Embryonic facial prominence (tissue), 1 donor: ENCODE results near the gene B3GALT2.

Source experiments
- DNase-seq: peaks from one replicate; pipeline ENCODE4 v3.0.0-alpha.2; 2016; ENCODE audit errors: extremely low spot score

The B3GALT2 gene

DNA sequence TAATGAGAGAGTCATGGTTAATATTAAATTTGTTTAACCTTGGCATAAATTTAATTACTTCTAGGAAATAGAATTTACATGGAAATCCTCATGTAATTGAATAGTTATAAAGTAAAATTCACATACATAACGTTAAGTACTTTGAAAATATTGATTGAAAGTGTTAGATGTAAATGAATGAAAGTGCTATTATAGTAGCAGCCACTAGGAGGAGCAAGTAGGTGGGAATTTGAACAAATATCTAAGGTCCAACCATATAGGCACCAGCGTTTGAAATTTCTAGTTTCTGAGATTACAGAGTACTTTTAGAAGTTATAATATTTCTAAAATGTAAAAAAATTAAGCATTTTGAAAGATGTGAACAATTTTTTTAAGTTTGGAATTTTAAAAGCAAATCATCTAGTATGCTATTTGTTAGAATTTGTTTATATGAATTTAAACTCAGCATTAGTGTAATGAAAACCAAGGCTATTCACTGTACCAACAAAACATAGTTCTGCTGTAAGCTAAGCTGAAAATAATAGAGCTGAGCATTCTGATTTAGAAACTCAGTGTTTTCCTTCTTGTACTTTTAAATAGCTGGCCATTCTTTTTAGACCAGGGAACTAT is 3.3 kb downstream of the B3GALT2 start:
- DNase-seq, result peak; percentile 77

DNA sequence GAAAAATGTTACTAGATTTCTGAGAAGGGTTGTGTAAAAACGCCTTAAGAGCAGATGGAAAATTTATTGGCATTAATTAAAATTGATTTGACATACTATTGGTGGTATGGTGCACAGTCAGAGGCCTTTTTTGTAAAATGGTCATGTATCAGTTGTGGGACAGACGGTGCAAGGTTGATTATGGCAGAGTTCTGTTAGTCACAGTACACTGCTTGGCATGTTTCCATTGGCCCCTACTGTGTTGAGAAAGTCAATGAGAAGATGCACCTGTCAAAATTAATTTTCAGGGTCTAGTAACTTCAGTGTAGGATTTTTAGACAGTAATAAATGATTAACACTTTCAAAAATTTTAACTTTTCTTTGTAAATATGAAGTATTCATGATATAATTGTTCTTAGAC is 4.4 kb downstream of the B3GALT2 start:
- DNase-seq, result no peak

- no peak for DNase-seq
These were observed 4.9 kb downstream of the B3GALT2 start for GRCh38 chr1:193181536-193181935.

DNA sequence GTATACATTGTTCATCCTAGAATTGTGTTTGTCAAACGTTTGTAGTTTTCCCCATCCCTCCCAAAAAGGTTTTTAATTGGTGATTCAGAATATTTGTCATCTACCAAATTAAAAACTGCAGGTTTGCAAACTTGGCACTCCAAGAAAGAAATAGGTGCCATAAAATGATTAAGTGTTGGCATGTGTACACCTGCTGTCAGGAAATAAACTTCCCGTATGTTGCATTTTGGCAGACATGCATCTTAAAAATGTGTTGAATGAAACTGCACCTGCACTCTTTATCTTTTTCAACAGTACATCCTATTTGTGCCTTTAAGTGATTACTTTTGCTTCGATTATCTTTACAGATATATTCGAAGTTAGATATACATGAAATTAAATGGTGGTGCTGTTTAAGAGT is 7.3 kb downstream of the B3GALT2 start:
- no peak for DNase-seq

GRCh38 chr1:193176788-193177187 is 9.6 kb downstream of the B3GALT2 start:
- no peak for DNase-seq

DNA sequence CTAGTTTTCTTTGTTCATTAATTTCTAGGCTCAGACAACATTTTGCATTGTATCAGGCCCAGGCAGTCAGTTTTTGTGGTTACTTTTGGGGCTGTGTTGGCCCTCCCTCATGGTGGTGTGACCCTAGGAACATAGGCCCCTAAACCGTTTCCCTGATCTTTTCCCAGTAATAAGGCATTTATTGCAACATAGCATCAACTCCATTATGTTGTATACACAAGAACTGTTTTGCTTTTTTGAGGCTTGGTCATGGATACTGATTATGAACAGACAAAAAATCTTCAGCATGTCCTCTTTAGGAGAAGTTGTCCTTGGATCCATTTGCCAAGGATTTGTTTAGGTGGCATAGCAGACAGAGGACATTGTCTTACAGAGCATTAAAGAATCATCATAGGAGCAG is 10.3 kb downstream of the B3GALT2 start:
- DNase-seq, result no peak

DNA sequence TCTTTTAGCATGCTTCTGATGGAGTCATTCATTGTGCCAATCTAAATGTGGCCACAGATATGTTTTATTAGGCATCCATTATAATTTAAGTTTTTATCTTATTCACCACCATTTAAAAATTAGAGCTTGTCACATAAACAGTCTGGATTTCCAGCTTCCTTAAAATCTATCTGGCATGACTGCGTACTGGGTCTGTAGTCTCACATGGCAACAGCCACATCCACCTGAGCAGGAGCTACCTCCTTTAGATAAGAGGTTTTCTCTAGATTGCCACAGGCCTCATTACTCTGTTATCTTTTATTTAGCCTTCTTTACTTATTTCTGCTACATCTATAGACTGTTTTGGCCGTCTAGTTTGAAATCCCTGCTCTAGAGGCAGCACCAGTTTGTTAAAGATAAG is 29.1 kb downstream of the B3GALT2 start:
- DNase-seq, result no peak

DNA sequence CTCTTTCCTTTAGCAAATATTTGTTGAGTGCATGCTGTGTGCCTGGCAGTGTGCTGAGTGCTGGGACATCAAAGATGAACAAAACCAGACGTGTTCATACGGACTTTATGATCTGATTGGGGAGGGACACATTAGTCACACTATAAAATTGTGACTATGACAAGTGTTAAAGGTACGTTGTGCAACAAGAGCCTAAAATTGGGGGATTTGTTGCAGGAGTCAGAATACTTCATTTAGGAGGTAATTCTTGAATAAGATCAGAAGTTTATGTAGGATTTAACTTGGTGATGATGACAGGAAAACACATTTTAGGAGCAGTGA is 29.6 kb downstream of the B3GALT2 start:
- no peak for DNase-seq

- no peak for DNase-seq
These were observed 30.1 kb downstream of the B3GALT2 start for GRCh38 chr1:193156117-193156821.

DNA sequence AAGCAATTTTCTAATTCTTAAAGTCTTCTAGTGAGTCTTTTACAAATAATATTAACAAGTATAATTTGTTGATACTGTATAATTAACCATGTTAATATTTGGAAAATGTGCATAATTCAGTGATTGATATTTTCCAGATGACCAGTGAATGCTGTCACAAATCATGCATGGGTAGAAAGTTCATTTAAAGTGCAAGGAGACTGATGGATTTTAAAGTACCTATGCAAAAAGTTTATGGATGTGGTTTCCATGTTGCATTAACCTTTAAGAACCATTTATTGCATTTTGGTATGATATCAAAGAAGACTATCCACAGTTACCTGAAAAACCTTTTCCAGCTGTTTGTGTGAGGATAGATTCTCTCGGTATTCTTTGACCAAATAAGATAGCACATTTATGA is 41.4 kb downstream of the B3GALT2 start:
- DNase-seq, result no peak

- DNase-seq, result no peak
These were observed 42.0 kb downstream of the B3GALT2 start for GRCh38 chr1:193144361-193144938.

DNA sequence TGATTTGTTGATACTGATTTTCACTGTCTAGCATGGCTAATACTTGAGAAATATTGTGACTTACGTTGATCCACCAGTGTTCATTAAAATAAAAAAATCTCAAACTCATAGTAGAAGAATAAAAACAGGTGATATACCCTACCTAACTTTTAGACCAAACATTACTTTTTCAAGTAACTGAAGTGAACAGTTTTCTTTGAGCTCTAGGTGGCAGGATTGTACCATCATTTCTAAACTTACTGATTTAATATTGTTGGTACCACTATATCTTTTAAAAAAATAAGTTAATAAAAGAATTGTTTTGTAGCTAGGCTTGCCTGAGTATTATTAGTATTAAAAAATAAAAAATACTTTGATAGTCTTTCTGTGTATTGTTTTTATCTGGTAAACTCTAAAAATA is 43.1 kb downstream of the B3GALT2 start:
- no peak for DNase-seq

- no peak for DNase-seq
These were observed 44.0 kb downstream of the B3GALT2 start for GRCh38 chr1:193142409-193142808.

- DNase-seq, result no peak
These were observed 44.6 kb downstream of the B3GALT2 start for GRCh38 chr1:193141804-193142203.

DNA sequence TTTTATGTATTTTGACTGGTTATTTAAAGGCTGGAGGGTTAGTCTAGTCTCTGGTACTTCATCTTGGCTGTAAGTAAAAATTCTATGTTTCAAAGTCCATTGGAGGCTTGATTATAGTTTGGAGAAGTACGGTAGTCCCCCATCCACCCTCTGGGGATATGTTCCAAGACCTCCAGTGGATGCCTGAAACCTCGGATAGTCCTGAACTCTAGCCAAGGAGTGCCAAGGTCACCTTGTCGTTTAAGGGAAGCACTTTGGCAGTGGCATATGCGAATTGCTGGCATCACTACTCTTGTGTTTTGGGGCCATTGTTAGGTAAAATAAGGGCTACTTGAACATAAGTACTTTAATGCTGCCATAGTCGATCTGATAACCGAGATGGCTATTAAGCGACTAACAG is 46.2 kb downstream of the B3GALT2 start:
- DNase-seq, result no peak

DNA sequence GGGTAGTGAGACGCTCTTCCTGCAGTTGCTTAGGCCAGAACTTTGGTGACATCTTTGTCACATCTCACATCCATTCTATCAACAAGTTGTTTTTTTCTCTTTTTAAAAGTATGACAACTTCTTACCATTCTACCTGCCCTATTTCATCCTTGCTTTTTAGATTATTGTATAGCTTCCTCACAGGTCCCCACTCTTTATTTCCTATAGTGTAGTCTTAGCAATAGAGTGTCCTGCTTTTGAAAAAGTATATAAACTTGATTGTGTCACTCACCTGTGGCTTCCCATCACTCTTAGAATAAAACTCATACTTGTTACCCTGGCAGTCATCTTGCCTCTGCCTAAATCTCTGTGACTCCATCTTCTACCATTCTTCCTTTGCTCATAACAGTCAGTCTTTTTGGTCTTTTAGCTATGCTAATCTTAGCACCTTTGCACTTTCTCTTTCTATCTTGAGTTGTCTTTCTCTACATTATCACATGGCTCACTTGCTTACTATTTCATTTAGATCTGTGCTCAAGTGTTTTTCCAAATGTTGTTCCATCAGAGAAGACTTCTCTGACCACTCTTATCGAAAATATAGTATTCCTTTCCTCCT is 55.0 kb downstream of the B3GALT2 start:
- DNase-seq, result no peak
